HG03460 (cell line): ENCODE results near the gene VEGFB.
A peak's percentile ranks its signal among the peaks of the same experiment; 100 is the strongest.

Experiments used
- ATAC-seq: cut with Tn5 transposase; IDR thresholded peaks from one replicate; pipeline ENCODE4 v1.9.1; 2021; ENCODE audit not compliant: unreplicated experiment

VEGFB gene

GRCh38 chr11:64258946-64259532 is 24.7 kb downstream of the VEGFB start:
- no peak for ATAC-seq

- ATAC-seq = no peak
These were observed 25.2 kb downstream of the VEGFB start for GRCh38 chr11:64259533-64260067.

DNA sequence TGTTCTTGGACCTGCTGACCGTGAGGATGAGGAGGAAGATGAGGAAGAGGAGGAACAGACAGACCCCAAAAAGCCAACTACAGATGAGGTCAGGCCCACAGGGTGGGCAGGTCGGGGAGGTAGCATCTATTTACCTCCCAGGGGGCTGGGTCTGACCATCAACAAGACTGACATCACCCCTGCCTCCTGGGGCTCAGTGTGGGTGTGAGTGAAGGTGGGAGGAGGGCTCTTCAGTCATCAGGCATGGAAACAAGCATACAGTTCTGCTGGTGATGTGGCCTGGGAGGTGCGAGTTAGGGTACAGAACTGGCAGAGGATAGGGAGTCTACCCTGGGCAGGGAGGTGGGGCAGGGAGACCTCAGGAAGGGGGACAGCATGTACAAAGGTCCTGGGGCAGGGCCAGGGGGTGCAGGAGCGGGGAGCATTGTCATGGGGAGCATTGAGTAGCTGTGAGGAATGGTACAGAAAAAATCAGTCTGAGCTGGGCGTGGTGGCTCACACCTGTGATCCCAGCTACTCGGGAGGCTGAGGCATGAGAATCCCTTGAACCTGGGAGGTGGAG is 25.8 kb downstream of the VEGFB start:
- ATAC-seq = no peak

- no peak for ATAC-seq
These were observed 27.2 kb downstream of the VEGFB start for GRCh38 chr11:64261556-64262080.

GRCh38 chr11:64262271-64263002 is 28.1 kb downstream of the VEGFB start:
- ATAC-seq = no peak

- no peak for ATAC-seq
These were observed 28.9 kb downstream of the VEGFB start for GRCh38 chr11:64263021-64263946.

GRCh38 chr11:64263947-64264317 is 29.5 kb downstream of the VEGFB start:
- no peak for ATAC-seq

GRCh38 chr11:64264371-64264852 is 30.0 kb downstream of the VEGFB start:
- no peak for ATAC-seq

- ATAC-seq = no peak
These were observed 31.1 kb downstream of the VEGFB start for GRCh38 chr11:64265176-64266160.

GRCh38 chr11:64266339-64266738 is 32.0 kb downstream of the VEGFB start:
- no peak for ATAC-seq

DNA sequence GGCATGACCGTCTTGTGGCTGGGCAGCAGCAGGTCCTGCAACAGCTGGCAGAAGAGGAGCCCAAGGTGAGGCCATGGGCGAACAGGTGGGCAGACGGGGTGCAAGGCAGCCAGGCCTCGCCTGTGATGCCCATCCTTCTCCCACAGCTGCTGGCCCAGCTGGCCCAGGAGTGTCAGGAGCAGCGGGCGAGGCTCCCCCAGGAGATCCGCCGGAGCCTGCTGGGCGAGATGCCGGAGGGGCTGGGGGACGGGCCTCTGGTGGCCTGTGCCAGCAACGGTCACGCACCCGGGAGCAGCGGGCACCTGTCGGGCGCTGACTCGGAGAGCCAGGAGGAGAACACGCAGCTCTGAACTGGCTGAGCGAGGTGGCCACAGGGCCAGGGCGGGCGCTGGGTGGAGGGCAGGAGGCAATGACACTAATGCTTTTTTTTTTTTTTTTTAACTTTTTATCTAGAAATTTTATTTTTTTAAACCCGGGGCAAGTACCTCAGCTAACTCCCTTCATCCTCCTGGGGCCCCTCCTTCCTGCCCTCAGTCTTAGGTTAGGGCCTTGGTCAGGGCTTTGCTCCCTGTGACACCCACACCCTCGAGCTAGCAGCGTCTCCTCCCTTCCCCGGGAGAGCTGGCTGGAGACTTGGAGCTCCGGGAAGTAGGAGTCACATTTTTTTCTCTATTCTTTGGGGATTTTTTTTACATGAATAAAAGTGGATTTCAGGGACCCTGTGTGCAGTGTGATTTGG is 33.0 kb downstream of the VEGFB start:
- ATAC-seq = no peak

DNA sequence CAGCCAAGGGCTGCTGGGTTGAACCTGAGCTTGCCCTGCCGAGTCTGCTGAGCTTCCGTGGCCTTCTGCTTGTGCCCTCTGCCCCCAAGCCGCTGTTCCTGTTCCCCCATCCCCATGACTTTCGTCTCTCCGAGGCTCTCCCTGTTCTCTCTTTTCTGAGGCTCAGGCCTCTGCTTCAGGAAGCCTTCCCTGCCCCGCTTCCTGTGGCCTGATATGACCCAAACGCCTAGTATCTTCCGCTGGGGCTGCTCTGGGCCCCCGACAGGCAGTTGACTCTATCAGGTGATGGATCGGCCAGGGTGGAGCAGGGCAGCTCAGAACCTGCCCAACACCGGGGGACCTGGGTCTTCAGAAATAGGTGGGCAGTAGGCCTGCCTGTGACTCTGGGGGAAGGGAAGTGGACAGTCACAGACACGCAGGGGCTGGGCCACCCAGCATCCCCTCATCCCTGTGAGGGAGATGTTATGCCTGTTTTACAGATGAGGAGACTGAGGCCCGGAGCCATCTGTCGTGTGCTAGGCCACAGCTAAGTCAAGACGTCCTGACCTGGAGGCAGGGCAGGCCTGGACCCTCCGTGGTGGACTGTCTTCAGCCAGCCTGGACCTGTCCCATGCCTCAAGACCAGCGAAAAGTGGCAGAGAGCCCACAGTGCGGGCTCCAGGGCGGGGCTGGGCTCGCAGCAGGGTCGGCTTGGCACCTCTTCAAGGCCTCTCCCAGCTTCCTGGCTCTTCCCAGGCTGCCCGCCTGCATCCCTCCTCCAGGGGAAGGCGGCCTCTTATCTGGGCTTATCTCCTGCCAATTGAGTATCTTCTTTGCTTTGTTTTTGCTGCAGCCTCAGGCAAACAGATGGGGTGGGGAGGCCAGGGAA is 33.9 kb downstream of the VEGFB start:
- no peak for ATAC-seq

- peak; percentile 11 for ATAC-seq
These were observed 34.6 kb downstream of the VEGFB start for GRCh38 chr11:64268893-64269539.

GRCh38 chr11:64269540-64270220 is 35.3 kb downstream of the VEGFB start:
- ATAC-seq = peak; percentile 59

GRCh38 chr11:64275031-64275800 is 40.8 kb downstream of the VEGFB start:
- no peak for ATAC-seq

GRCh38 chr11:64275841-64276240 is 41.5 kb downstream of the VEGFB start:
- no peak for ATAC-seq
